ENCODE measurements around the gene FBXO15. TPM values are rescaled to one million over a fixed set of nuclear protein-coding genes. Genes with fewer than 3 reads are reported as not detected.

FBXO15 gene
- total and polyA plus RNA-seq, 2 of the 13 experiments (the other 11 are each of a cell fraction or from before 2014, with no cell fraction given), result 0.09 to 0.12 TPM

DNA sequence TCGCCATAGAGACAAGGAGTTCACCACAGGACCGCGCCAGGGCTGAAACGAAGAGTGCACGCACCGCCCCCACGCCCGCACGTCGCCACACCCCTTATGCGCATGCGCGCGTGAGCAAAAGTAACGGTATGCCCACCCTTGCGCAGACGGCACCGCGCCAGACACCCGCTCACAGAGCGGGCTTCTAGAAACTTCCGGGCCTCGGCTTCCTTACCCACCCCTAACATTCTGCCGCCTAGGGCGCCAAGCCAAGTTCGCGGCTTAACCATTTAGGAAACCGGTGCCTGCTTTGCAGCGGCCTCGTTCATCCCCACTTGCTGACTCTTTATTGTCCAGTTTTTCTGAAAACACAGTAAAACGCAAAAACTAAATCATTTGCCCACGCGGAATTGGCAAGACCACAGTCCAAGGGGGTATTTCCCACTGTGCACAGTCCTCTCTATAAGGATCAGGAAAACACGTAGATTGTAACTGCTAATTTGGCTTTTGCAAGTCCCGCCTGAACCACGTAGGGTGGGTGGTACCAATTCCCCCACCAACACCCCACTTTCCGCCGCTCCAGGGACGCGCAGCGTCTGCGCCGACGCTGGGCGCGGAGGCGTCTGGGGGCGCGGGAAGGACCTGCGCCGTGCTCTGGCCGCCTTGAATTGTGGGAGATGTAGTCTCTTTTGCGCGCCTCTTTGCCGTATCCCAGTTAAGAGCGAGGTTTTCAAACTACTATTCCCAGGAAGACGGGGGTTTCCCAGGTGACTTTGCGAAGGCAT, at the start of gene FBXO15, which contains the start of gene TIMM21 (continued):
- TF ChIP-seq, protein P1, sequence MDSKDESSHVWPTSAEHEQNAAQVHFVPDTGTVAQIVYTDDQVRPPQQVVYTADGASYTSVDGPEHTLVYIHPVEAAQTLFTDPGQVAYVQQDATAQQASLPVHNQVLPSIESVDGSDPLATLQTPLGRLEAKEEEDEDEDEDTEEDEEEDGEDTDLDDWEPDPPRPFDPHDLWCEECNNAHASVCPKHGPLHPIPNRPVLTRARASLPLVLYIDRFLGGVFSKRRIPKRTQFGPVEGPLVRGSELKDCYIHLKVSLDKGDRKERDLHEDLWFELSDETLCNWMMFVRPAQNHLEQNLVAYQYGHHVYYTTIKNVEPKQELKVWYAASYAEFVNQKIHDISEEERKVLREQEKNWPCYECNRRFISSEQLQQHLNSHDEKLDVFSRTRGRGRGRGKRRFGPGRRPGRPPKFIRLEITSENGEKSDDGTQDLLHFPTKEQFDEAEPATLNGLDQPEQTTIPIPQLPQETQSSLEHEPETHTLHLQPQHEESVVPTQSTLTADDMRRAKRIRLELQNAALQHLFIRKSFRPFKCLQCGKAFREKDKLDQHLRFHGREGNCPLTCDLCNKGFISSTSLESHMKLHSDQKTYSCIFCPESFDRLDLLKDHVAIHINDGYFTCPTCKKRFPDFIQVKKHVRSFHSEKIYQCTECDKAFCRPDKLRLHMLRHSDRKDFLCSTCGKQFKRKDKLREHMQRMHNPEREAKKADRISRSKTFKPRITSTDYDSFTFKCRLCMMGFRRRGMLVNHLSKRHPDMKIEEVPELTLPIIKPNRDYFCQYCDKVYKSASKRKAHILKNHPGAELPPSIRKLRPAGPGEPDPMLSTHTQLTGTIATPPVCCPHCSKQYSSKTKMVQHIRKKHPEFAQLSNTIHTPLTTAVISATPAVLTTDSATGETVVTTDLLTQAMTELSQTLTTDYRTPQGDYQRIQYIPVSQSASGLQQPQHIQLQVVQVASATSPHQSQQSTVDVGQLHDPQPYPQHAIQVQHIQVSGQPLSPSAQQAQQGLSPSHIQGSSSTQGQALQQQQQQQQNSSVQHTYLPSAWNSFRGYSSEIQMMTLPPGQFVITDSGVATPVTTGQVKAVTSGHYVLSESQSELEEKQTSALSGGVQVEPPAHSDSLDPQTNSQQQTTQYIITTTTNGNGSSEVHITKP (CRISPR knock-in tag; IDR thresholded peaks at IDR 0.05; ENCODE audit: low read depth), result peak; percentile 95
- TF ChIP-seq, protein P2, sequence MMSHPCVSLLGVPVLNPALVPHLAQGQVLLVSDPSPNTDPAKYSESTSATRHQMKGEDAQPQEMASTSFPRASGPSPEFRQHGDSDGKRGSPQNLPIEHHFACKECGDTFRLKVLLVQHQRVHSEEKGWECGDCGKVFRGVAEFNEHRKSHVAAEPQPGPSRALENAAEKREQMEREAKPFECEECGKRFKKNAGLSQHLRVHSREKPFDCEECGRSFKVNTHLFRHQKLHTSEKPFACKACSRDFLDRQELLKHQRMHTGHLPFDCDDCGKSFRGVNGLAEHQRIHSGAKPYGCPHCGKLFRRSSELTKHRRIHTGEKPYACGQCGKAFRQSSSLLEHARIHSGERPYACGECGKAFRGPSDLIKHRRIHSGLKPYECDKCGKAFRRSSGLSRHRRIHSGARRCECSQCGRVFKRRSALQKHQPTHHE (CRISPR knock-in tag; IDR thresholded peaks at IDR 0.05; ENCODE audit: borderline replicate concordance), result peak; percentile 70
- TF ChIP-seq, protein P3, sequence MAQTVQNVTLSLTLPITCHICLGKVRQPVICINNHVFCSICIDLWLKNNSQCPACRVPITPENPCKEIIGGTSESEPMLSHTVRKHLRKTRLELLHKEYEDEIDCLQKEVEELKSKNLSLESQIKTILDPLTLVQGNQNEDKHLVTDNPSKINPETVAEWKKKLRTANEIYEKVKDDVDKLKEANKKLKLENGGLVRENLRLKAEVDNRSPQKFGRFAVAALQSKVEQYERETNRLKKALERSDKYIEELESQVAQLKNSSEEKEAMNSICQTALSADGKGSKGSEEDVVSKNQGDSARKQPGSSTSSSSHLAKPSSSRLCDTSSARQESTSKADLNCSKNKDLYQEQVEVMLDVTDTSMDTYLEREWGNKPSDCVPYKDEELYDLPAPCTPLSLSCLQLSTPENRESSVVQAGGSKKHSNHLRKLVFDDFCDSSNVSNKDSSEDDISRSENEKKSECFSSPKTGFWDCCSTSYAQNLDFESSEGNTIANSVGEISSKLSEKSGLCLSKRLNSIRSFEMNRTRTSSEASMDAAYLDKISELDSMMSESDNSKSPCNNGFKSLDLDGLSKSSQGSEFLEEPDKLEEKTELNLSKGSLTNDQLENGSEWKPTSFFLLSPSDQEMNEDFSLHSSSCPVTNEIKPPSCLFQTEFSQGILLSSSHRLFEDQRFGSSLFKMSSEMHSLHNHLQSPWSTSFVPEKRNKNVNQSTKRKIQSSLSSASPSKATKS (CRISPR knock-in tag; IDR thresholded peaks at IDR 0.05), result 0 out of 2 replicates have a peak, but pooled peaks have one; percentile 77
- TF ChIP-seq, protein P4, sequence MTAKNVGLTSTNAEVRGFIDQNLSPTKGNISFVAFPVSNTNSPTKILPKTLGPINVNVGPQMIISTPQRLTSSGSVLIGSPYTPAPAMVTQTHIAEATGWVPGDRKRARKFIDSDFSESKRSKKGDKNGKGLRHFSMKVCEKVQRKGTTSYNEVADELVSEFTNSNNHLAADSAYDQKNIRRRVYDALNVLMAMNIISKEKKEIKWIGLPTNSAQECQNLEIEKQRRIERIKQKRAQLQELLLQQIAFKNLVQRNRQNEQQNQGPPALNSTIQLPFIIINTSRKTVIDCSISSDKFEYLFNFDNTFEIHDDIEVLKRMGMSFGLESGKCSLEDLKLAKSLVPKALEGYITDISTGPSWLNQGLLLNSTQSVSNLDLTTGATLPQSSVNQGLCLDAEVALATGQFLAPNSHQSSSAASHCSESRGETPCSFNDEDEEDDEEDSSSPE (CRISPR knock-in tag; IDR thresholded peaks at IDR 0.05), result peak; percentile 92
- TF ChIP-seq ISX (CRISPR knock-in tag; conservative IDR thresholded peaks at IDR 0.05) (0 out of 2 replicates have a peak, but pooled peaks have one; percentile 68), REXO4 (CRISPR knock-in tag; IDR thresholded peaks at IDR 0.05; ENCODE audit: borderline replicate concordance) (peak; percentile 72; the same call in 1 of the 2 replicates), ZIK1 (CRISPR knock-in tag; IDR thresholded peaks at IDR 0.05; ENCODE audit: borderline replicate concordance, low read depth) (peak; percentile 51; the same call in 1 of the 2 replicates), ZNF777 (CRISPR knock-in tag; IDR thresholded peaks at IDR 0.05) (peak; percentile 61), ARHGAP35 (CRISPR knock-in tag; IDR thresholded peaks at IDR 0.05; ENCODE audit: borderline replicate concordance) (peak; percentile 77), PHB2 (IDR thresholded peaks at IDR 0.05; ENCODE audit: partially characterized antibody) (no peak), ZNF264 (CRISPR knock-in tag; IDR thresholded peaks at IDR 0.05) (0 out of 2 replicates have a peak, but pooled peaks have one; percentile 15), ZNF501 (CRISPR knock-in tag; IDR thresholded peaks at IDR 0.05) (peak; percentile 88; the same call in 1 of the 2 replicates), ZFX (CRISPR knock-in tag; IDR thresholded peaks at IDR 0.05; ENCODE audit: low read depth) (peak; percentile 69), TGIF2 (CRISPR knock-in tag; IDR thresholded peaks at IDR 0.05) (no peak)
- TF ChIP-seq, protein P5, sequence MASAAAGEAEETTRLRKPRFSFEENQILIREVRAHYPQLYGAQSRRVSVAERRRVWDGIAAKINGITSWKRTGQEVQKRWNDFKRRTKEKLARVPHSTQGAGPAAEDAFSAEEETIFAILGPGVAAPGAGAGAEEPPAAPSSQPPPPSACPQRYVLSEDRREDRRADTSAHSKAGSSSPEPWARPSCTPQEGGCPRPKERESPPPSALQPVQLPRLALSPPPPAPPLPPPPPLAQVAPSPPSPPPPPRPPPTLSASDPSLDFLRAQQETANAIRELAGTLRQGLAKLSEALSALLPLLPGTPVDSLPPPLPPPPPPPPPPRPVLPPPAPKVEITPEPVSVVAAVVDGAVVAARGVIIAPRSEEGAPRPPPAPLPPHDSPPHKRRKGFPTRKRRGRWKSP (CRISPR knock-in tag; IDR thresholded peaks at IDR 0.05), result peak; percentile 97
- TF ChIP-seq, protein P6, sequence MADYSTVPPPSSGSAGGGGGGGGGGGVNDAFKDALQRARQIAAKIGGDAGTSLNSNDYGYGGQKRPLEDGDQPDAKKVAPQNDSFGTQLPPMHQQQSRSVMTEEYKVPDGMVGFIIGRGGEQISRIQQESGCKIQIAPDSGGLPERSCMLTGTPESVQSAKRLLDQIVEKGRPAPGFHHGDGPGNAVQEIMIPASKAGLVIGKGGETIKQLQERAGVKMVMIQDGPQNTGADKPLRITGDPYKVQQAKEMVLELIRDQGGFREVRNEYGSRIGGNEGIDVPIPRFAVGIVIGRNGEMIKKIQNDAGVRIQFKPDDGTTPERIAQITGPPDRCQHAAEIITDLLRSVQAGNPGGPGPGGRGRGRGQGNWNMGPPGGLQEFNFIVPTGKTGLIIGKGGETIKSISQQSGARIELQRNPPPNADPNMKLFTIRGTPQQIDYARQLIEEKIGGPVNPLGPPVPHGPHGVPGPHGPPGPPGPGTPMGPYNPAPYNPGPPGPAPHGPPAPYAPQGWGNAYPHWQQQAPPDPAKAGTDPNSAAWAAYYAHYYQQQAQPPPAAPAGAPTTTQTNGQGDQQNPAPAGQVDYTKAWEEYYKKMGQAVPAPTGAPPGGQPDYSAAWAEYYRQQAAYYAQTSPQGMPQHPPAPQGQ (CRISPR knock-in tag; IDR thresholded peaks at IDR 0.05; ENCODE audit: borderline replicate concordance), result no peak
